Measurements from ENCODE around the gene SEMA7A.
A peak's percentile ranks its signal among the peaks of the same experiment; 100 is the strongest.

SEMA7A gene

DNA sequence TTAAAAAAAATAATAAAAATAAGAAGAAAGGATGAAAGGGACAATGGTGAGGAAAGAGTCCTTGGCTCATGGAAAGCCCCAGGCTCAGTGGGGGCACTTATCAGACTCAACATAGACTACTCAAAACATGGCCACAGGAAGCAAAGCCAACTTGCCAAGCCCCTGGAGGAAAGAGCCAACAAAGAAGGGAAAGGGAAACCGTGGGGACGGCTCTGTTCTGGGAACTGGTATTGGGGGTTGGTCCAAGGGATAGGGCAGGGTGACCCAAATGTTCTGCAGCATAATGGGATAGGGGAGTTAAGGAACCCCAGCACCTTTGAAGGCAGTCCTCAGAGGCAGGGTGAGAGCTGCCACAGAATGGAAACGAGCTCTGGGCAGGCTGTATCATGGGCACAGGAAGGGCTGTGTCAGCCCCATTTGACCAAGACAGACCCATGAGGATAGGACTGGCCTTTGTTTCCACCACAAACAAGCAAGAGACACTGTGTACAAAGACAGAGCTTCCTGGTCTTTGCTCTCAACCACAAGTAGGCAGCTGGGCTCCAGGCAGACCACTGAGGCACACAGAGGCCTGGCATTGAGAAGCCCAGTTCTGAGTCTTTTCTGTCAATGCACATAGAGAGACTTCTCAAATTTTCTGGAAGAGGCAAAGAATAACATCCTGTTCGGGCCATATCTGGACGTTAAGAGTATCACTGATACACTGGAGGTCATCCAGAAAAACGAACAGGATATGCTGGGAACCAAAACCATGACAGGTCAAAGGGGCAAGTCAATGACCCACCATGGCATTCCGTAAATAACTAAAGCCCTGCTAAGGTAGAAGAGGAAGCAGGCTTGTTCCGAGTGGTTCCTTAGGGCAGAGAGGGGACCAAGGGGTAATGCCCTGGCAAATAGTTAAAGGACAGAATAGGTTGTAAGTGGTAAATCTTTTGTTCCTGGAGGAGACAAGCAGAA lies 10.6 kb upstream of the SEMA7A start:
- no peak for TF ChIP-seq Cebpa-rat (IDR thresholded peaks at IDR 0.05)
- H3K36me3 ChIP-seq, result peaks cover 44 to 55% (median 51%) of the 10 kb centered on the region in 11 experiments
- no peaks in the 10 kb centered on the region for H3K27me3 ChIP-seq
- H4K20me1 ChIP-seq, result no peaks in the 10 kb centered on the region
- no peaks in the 10 kb centered on the region for H3K9me3 ChIP-seq (replicated peaks in 1 of 11)
- H3K4me1 ChIP-seq, result peaks cover 8 to 19% (median 12%) of the 10 kb centered on the region in 10 experiments; a peak in 18 of 20 replicates
- H3K27ac ChIP-seq, result no peak overlapping the region
- no peak overlapping the region for H3K4me3 ChIP-seq
- no peak overlapping the region for H3K9ac ChIP-seq
- no peak overlapping the region for H3K4me2 ChIP-seq

DNA sequence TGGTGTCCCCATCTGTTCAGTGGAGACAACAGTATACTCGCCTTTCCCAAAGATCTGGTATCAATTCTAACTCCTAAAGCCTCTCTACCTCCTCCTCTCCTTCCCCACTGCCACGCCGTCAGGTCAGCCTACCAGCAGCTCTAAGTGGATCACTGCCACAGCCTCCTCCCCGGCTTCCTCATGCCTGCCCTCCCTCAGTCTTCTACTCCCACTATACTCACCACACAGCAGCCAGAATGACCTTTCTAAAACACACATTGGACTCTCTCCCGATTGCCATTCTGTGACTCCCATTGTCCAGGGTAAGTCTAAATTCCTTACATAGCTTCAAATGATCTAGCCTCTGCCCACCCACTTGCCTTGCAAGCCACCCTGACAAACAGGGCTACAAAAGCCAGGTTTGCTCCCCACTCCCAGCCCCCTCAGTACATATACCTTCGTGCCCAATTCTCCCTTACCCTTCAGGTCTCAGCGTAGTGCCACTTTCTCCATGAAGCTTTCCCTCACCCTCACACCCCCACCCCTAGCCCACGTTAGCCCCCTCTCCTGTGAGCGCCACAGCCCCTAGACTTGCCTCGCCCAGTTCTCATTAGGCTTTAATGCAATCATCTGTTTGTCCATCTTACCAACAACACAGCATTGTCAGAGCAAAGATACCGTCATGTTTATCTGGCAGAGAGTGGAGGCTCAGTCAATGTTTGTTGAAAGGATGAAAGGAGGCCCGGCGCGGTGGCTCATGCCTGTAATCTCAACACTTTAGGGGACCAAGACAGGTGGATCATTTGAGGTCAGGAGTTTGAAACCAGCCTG lies 9.5 kb upstream of the SEMA7A start:
- Histone ChIP-seq H3K4me1 (peaks cover 8 to 21% (median 13%) of the 10 kb centered on the region in 10 experiments; a peak in 18 of 20 replicates), H3K9ac (no peak overlapping the region), H3K36me3 (peaks cover 33 to 44% (median 40%) of the 10 kb centered on the region in 11 experiments), H3K4me2 (no peak overlapping the region), H3K27ac (0 out of 22 replicates have a peak overlapping the region, but pooled peaks of 1 of the 11 experiments have one; percentile 2), H3K4me3 (no peak overlapping the region), H3K27me3 (no peaks in the 10 kb centered on the region), H4K20me1 (no peaks in the 10 kb centered on the region), H3K9me3 (replicated peaks in 1 of 11) (no peaks in the 10 kb centered on the region)
- TF ChIP-seq Cebpa-rat (IDR thresholded peaks at IDR 0.05), result no peak

DNA sequence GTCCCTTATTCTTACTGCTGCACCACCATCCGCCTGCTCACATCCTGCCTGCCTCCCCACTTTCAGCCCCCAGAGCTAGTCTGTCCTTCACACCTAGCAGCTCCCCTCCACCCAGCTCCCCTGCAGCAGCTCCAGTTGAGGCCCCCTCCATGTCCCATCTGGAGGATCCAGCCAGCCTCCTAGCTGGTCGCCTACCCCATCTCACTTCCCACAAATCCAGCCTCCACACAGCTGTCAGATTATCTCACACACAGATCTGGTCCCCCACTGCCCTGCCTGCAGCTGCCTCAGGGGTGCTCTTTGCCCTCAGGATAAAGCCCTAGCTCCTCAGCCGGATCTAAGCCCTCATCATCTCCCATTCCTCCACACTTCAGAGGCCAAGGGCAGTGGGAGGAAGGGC lies 8.8 kb upstream of the SEMA7A start:
- Histone ChIP-seq H3K36me3 (peaks cover 26 to 37% (median 33%) of the 10 kb centered on the region in 11 experiments), H3K4me1 (peaks cover 8 to 24% (median 13%) of the 10 kb centered on the region in 10 experiments; a peak in 18 of 20 replicates), H3K4me2 (no peak overlapping the region), H3K9ac (no peak overlapping the region), H3K4me3 (no peak overlapping the region), H3K27ac (0 out of 22 replicates have a peak overlapping the region, but pooled peaks of 1 of the 11 experiments have one; percentile 2), H4K20me1 (no peaks in the 10 kb centered on the region), H3K27me3 (no peaks in the 10 kb centered on the region), H3K9me3 (replicated peaks in 1 of 11) (no peaks in the 10 kb centered on the region)
- no peak for TF ChIP-seq Cebpa-rat (IDR thresholded peaks at IDR 0.05)

DNA sequence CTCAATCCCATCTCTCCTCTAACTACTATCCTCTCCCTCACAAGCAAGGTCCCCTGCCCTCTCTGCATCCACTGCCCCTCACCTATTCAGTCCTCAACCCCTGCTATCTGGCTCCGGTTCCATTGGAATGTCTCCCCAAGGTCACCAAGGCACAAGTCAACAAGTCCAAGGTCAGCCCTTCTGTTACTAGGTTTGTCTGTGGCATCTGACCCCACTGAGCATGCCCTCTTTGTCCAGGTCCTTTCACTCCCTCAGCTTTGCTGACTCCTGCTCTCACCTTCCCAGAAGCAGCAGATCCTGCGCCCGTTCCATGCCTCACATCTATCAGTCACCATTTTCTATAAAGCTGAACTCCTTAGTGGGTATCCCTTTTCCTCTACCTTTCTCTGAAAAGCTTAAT lies 8.3 kb upstream of the SEMA7A start:
- Histone ChIP-seq H3K9ac (0 out of 22 replicates have a peak overlapping the region, but pooled peaks of 1 of the 11 experiments have one; percentile 7), H3K4me1 (peaks cover 8 to 24% (median 13%) of the 10 kb centered on the region in 10 experiments; a peak in 18 of 20 replicates), H4K20me1 (no peaks in the 10 kb centered on the region), H3K27me3 (no peaks in the 10 kb centered on the region), H3K4me3 (no peak overlapping the region), H3K4me2 (peak overlapping the region in 4 of 11 experiments; percentile 24 to 55 (median 30); a peak in 3 of 22 replicates), H3K9me3 (replicated peaks in 1 of 11) (no peaks in the 10 kb centered on the region), H3K27ac (no peak overlapping the region), H3K36me3 (peaks cover 21 to 32% (median 28%) of the 10 kb centered on the region in 11 experiments)
- TF ChIP-seq Cebpa-rat (IDR thresholded peaks at IDR 0.05), result no peak

DNA sequence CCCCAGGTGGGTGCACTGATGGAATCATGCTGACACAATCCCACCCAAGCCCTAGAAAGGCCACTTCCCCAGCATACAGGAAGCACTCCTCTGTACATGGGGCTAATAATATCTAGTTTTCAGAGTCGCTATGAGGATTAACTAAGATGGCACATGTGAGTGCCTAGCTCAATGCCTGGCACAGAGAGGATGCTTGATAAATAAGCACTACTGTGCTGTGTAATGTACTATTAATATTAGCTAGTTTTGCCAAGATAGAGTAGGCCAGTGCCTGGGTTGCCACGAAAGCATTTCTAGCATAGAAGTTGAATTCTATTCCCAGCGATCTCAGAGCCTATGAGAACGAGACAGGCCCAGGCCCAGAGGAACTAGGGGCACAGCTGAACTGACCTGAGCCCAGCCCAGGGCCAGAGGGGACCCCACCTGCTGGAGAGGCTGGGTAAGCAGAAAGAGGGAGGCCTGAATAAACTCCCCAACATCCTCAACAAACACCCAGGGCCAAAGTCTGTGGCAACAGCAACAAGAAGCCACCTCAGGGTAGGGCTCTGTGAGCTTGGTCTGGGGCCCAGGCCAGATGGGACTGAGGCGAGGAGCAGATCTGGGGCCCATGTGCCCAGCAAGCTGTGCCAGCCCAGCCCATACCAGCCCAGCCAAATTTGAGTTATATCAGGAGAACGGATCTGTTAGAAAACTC lies 7.6 kb upstream of the SEMA7A start:
- H3K9me3 ChIP-seq (replicated peaks in 1 of 11), result no peaks in the 10 kb centered on the region
- no peaks in the 10 kb centered on the region for H4K20me1 ChIP-seq
- H3K4me2 ChIP-seq, result peak overlapping the region; percentile 3 to 59 (median 24); a peak in 11 of 22 replicates
- H3K27ac ChIP-seq, result no peak overlapping the region
- peak overlapping the region in 6 of 11 experiments; percentile 2 to 31 (median 20); a peak in 2 of 22 replicates for H3K9ac ChIP-seq
- no peak overlapping the region for H3K4me3 ChIP-seq
- peaks cover 8 to 26% (median 13%) of the 10 kb centered on the region in 10 experiments; a peak in 19 of 20 replicates for H3K4me1 ChIP-seq
- H3K27me3 ChIP-seq, result no peaks in the 10 kb centered on the region; a peak in 1 of 22 replicates
- H3K36me3 ChIP-seq, result peaks cover 15 to 25% (median 21%) of the 10 kb centered on the region in 11 experiments
- no peak for TF ChIP-seq Cebpa-rat (IDR thresholded peaks at IDR 0.05)

DNA sequence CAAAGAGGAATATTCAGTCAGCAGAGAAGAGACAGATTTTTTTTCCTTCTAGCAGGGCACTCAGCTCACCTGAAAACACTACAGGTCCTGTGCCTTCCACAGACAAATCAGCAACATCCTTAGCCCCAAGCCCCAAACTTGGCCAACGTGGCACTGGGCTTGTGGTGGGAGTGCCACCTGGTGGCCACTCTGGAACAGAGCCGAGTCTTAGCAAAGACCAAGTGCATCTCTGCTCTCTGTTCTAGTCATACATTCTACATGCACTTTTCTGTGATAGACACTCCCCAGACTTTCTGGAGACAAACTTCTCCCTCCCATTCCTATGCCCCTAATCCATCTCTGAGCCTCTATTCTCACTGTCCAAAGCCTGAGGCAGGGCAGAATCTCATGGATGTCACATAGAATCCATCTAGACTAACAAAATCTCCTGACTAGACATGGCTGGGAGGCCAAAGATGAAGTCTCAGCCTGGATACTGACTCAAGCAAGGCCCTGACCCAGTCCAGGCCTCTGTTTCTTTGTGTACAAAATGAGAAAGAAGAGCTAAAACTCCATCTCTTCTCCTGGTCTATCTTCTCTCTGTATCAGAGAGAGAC lies 5.1 kb upstream of the SEMA7A start:
- H3K4me3 ChIP-seq, result no peak overlapping the region
- no peaks in the 10 kb centered on the region; a peak in 1 of 22 replicates for H3K27me3 ChIP-seq
- no peak overlapping the region; a peak in 1 of 22 replicates for H3K9ac ChIP-seq
- H4K20me1 ChIP-seq, result peaks cover 0 to 5% (median 0%) of the 10 kb centered on the region in 11 experiments; a peak in 1 of 22 replicates
- no peak overlapping the region for H3K4me2 ChIP-seq
- H3K4me1 ChIP-seq, result peaks cover 24 to 45% (median 35%) of the 10 kb centered on the region in 10 experiments
- TF ChIP-seq Cebpa-rat (IDR thresholded peaks at IDR 0.05), result no peak
- H3K36me3 ChIP-seq, result no peaks in the 10 kb centered on the region
- no peak overlapping the region for H3K27ac ChIP-seq
- H3K9me3 ChIP-seq (replicated peaks in 1 of 11), result no peaks in the 10 kb centered on the region

DNA sequence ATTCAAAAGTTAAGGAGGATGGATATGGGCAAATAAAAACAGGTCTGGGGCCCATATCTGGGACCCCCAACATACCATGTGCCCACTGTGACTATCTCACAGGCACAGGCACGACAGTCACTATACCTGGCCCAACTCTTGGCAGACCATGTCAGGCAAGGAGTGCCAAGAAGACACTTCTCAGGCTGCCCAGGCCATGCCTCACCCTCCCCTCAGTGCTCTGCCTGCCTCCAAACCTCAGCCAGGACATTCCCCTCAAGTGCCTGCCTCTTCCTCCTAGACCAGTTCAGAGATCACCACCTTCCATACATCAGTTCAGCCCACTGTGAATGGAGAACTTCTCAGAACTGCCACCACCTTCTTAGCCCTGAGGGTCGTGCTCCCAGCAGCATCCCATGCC lies 4.4 kb upstream of the SEMA7A start:
- Histone ChIP-seq H3K9ac (no peak overlapping the region), H3K4me3 (no peak overlapping the region), H3K27ac (no peak overlapping the region), H3K4me2 (no peak overlapping the region), H3K27me3 (peaks cover 0 to 5% (median 5%) of the 10 kb centered on the region in 11 experiments; a peak in 19 of 22 replicates), H4K20me1 (peaks cover 0 to 5% (median 0%) of the 10 kb centered on the region in 11 experiments; a peak in 2 of 22 replicates), H3K4me1 (peaks cover 24 to 45% (median 36%) of the 10 kb centered on the region in 10 experiments), H3K9me3 (replicated peaks in 1 of 11) (no peaks in the 10 kb centered on the region), H3K36me3 (no peaks in the 10 kb centered on the region)
- no peak for TF ChIP-seq Cebpa-rat (IDR thresholded peaks at IDR 0.05)

Measured in BLaER1 treated with 17β-estradiol and CSF1 and Interleukin-3, amounts not matched to agents 10 nM and 100 nM (cell line).